IMR-90 (cell line): ENCODE results near the gene SH2B3.

Source experiments
- CTCF ChIP-seq: conservative IDR thresholded peaks from 2 replicates; pipeline ENCODE4 v1.5.1; 2012; ENCODE audit warnings: mild to moderate bottlenecking, low read depth, low read length, improper control_type of control experiment
- NFE2L2 ChIP-seq: fragments of 150-350 bp; IDR thresholded peaks from 2 replicates; pipeline ENCODE4 v1.6.1; 2016; ENCODE audit warnings: low read depth, mild to moderate bottlenecking, low read length
- POLR2A ChIP-seq: IDR thresholded peaks from 2 replicates; pipeline ENCODE4 v1.6.1; 2012; ENCODE audit warnings: mild to moderate bottlenecking, low read depth, low read length
- RAD21 ChIP-seq: IDR thresholded peaks from 2 replicates; pipeline ENCODE4 v1.6.1; 2012; ENCODE audit warnings: low read length, improper control_type of control experiment
- USF2 ChIP-seq: fragments of 150-350 bp; IDR thresholded peaks from 2 replicates; pipeline ENCODE4 v1.6.1; 2017; ENCODE audit warnings: mild to moderate bottlenecking, antibody characterized with exemption, low read length, low read depth

- TF ChIP-seq USF2 (no peak), CTCF (no peak), POLR2A (peak; percentile 51; the same call in 1 of the 2 replicates), NFE2L2 (no peak), RAD21 (no peak)
Measured at GRCh38 chr12:111405859-111406473, at the start of gene SH2B3.
